ENCODE data around the gene SMIM23. TPM values are rescaled to one million over a fixed set of nuclear protein-coding genes. Genes with fewer than 3 reads are reported as not detected.

SMIM23 gene
- total RNA-seq, 1 donor from 2014 or later, result not detected

GRCh38 chr5:171813813-171814490 lies 28.3 kb downstream of the SMIM23 start:
- no peak for DNase-seq (ENCODE audit: low read depth in 2 of 2)

GRCh38 chr5:171816666-171817065 lies 31.0 kb downstream of the SMIM23 start:
- DNase-seq (ENCODE audit: low read depth in 2 of 2), result no peak

- DNase-seq (ENCODE audit: low read depth in 2 of 2), result no peak
These were observed 34.9 kb downstream of the SMIM23 start for GRCh38 chr5:171820561-171820960.

- DNase-seq (ENCODE audit: low read depth in 2 of 2), result no peak
These were observed 35.7 kb downstream of the SMIM23 start for GRCh38 chr5:171821286-171821685.

- DNase-seq (ENCODE audit: low read depth in 2 of 2), result no peak
These were observed 37.7 kb downstream of the SMIM23 start for GRCh38 chr5:171823269-171823668.

GRCh38 chr5:171825051-171825450 lies 39.4 kb downstream of the SMIM23 start:
- DNase-seq (ENCODE audit: low read depth in 2 of 2), result no peak

- DNase-seq (ENCODE audit: low read depth in 2 of 2), result no peak
These were observed 40.5 kb downstream of the SMIM23 start for GRCh38 chr5:171826132-171826531.

- DNase-seq (ENCODE audit: low read depth in 2 of 2), result no peak
These were observed 41.5 kb downstream of the SMIM23 start for GRCh38 chr5:171827162-171827561.

- no peak for DNase-seq (ENCODE audit: low read depth in 2 of 2)
These were observed 45.1 kb downstream of the SMIM23 start for GRCh38 chr5:171830686-171831085.

GRCh38 chr5:171832775-171833174 lies 47.2 kb downstream of the SMIM23 start:
- DNase-seq (ENCODE audit: low read depth in 2 of 2), result no peak

GRCh38 chr5:171834461-171834860 lies 48.8 kb downstream of the SMIM23 start:
- DNase-seq (ENCODE audit: low read depth in 2 of 2), result no peak

GRCh38 chr5:171835066-171835465 lies 49.4 kb downstream of the SMIM23 start:
- DNase-seq (ENCODE audit: low read depth in 2 of 2), result no peak

- DNase-seq (ENCODE audit: low read depth in 2 of 2), result no peak
These were observed 51.9 kb downstream of the SMIM23 start for GRCh38 chr5:171837522-171837921.

- DNase-seq (ENCODE audit: low read depth in 2 of 2), result no peak
These were observed 52.4 kb downstream of the SMIM23 start for GRCh38 chr5:171838066-171838465.

- DNase-seq (ENCODE audit: low read depth in 2 of 2), result no peak
These were observed 53.5 kb downstream of the SMIM23 start for GRCh38 chr5:171839112-171839511.

- DNase-seq (ENCODE audit: low read depth in 2 of 2), result no peak
These were observed 54.4 kb downstream of the SMIM23 start for GRCh38 chr5:171840066-171840465.

Other genes starting within 250 kb of the SMIM23 start
- 49.0 and 61.5 TPM in 2 replicates for gene FBXW11, start 220.8 kb downstream of the SMIM23 start, total RNA-seq

Data from lung microvascular endothelial cell (primary cell).